Transverse colon (tissue), 4 donors: Measurements from ENCODE around the gene SOX8.

Experiments
- POLR2A ChIP-seq: fragments of 450-650 bp; IDR thresholded peaks from one replicate; pipeline ENCODE4 v1.6.1; 2016; ENCODE audit warnings: antibody characterized with exemption, mild to moderate bottlenecking, moderate library complexity
- POLR2AphosphoS5 ChIP-seq, 3 donors: sonication (generic); formaldehyde crosslinking; IDR thresholded peaks; one replicate each; pipeline ENCODE4 v1.6.1; 2016; ENCODE audit warnings: antibody characterized with exemption in 3 of 3
- TF ChIP-seq, protein P1 (sequence below), 5 experiments: fragments of 200-600 bp in 3 of 5; fragments of 450-650 bp in 2 of 5; sonication (generic) in 3 of 5; IDR thresholded peaks; 1 replicate in 2 of 5; 2 replicates in 3 of 5; pipeline ENCODE4 v1.5.1; 2016 to 2017; ENCODE audit warnings: antibody characterized with exemption in 5 of 5, inconsistent platforms in 3 of 5, mild to moderate bottlenecking in 2 of 5, moderate library complexity in 1 of 5

- TF ChIP-seq POLR2AphosphoS5 (IDR thresholded peaks at IDR 0.05) (no peak), POLR2A (no peak)
- TF ChIP-seq, protein P1, sequence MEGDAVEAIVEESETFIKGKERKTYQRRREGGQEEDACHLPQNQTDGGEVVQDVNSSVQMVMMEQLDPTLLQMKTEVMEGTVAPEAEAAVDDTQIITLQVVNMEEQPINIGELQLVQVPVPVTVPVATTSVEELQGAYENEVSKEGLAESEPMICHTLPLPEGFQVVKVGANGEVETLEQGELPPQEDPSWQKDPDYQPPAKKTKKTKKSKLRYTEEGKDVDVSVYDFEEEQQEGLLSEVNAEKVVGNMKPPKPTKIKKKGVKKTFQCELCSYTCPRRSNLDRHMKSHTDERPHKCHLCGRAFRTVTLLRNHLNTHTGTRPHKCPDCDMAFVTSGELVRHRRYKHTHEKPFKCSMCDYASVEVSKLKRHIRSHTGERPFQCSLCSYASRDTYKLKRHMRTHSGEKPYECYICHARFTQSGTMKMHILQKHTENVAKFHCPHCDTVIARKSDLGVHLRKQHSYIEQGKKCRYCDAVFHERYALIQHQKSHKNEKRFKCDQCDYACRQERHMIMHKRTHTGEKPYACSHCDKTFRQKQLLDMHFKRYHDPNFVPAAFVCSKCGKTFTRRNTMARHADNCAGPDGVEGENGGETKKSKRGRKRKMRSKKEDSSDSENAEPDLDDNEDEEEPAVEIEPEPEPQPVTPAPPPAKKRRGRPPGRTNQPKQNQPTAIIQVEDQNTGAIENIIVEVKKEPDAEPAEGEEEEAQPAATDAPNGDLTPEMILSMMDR (IDR thresholded peaks at IDR 0.05): no peak
Measured at GRCh38 chr16:984121-984694, 2.6 kb downstream of the SOX8 start.
